A172 (cell line): Measurements from ENCODE around the gene ARHGEF7. TPM values are rescaled to one million over a fixed set of nuclear protein-coding genes. Genes with fewer than 3 reads are reported as not detected.

Experiments used
- DNase-seq: peaks from one replicate; pipeline ENCODE4 v3.0.0-alpha.2; 2015; ENCODE audit warnings: low spot score
- total RNA-seq: library from RNA; depleted of rRNA; stranded (reverse); fragments of >200 nt; shearing (Covaris generic); gene quantifications from 2 replicates; pipeline ENCODE4 v1.2.3, GENCODE V29; 2014

Gene ARHGEF7
- total RNA-seq, 1 experiment from 2014 or later: 26.9 TPM

DNA sequence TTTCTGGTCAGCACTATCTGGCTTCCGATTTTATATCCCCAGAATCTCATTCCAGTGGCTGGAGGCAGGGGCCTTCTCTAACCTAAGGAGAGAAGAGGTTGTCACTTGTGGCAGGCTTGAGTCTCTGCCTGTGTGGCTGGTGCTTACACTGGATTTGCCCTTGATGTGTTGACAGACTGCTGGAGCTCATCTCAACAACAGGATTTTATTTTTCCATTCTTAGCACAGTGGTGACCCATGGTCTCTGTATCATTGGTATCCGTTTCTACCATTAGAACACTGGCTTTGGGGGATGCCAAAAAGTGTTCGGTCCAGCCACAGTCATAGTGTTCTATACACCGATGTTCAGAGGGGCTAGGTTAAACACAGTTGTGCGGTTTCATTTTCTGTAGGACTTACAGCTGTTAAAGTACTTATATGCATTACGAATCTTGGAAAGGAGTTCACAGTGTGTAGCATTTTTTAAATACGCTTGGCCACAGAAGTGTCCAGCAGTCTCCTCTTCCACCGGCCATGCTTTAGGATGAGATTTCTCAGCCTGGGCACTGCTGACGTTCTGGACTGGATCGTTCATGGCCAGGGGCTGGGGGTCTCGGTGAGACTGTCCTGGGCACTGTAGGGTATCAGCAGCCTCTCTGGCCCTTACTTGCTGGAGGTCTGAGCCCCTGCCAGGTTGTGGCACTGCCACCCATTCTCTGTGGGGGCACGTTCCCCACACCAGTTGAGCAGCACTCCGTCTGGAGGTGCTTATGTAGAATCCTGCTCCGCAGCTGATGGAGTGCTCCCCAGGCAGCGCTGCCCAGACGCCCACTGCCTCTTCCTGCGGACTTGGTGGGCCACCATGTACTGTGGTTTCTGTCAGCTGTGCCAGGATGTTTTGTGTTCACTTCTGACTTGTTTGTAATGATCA is 163.9 kb downstream of the ARHGEF7 start:
- DNase-seq: no peak

DNA sequence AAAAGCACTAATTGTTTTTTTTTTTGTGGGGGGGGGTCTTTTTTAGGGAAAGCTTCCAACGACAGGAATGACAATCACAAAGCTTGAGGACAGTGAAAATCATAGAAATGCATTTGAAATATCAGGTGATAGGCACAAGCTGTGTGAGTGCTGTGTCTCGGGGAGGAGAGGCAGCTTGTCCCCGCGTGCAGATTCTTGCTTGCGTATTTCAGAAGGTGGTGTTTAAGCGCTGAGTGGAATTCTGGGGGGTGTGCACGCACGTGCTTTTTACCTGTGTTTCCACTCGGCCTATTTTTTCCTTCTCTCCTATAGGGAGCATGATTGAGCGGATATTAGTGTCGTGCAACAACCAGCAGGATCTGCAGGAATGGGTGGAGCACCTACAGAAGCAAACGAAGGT is 165.1 kb downstream of the ARHGEF7 start:
- DNase-seq: no peak

DNA sequence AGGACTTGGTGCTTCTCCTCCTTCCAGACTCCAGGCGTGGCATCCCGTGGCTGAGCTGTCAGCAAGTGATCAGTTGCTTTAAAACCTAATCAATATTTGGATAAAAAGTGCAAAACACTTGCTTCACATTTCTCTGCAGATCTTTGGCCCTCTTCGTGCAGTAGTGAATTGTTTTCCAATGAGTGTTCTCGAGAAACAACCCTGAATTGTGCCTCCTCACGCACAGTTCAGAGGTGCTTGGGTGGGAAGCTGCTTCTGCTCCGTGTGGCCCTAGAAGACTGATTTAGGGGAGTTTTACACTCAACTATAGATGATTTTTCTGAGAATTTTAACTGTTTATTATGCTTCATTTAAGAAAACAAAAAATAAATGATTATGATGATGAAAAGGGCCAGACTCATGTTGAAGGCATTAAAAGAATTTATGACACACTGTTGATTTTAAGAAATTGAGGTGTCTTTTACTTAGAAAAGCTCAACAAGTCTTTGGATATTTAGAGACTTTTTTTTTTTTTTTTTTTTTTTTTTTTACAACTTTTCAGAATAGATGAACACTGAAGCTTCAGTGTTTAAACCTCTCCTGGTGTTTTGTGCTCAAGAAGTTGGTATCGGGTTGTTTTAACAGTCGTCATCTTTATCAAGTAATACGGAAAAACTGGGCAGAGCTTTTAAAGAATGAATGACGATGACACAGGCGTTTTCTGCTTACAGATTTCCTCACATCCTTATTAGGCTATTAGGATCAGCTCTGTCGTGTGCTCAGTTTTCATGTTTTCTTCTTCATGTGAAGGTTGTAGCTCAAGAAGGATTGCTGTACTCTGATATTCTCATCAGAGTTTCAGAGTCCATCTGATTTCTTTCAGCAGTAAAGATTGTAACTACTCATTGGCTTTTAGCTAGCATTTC is 165.8 kb downstream of the ARHGEF7 start:
- DNase-seq: peak; percentile 31

DNA sequence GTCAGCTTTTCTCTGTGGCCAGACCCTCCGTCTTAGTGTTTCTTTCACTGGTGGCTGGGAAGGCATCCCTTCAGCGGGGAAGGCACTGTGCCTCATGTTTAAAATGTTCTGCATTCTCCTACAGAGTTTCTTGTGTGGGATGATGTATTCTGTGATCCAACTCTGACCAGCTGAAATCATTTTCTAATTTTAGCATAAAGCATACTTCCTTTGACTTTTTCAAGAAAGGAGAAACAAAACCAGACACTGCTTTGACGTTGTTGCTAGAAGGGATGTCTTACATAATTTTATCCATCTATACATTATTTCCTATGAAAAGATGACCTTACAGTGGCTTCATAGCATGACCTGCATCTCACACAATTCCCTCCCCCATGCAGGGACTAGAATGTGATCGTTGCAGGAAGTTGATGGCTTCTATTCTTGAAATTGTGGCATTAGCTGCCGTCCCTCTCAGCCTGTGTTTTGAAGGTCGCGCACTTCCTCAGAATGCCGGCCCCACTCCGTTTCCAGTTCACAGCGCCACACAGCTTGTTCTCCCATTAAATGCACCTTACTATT is 166.7 kb downstream of the ARHGEF7 start:
- no peak for DNase-seq

DNA sequence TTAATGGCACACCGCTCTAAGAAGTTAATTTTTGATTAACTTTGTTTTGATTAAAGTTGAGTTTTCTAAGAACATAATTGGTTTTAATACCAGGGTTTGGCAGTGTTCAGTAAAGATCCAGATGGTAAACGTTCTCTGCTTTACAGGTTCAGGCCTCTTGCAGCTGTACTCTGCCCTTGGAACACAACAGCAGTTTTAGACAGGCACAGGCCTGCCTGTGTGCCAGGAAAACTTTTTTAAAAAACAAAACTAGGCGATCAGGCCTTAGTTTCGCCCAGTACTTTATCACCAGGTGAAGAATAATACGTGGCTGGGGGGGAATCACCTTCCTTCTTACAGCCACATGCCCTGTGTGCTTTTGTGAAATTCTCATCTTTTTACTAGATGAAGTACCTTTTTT is 167.3 kb downstream of the ARHGEF7 start:
- DNase-seq: no peak

DNA sequence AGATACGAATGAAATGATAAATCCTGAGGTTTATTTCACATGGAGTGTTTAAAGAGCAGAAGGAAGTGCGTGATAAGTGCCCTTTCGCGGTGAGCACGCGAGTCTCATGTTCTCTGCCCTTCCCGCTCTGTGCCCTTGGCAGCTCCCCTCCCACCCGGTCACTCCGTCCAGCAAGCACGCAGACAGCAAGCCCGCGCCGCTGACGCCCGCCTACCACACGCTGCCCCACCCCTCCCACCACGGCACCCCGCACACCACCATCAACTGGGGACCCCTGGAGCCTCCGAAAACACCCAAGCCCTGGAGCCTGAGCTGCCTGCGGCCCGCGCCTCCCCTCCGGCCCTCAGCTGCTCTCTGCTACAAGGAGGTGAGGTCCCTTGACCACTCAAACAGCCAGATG is 167.9 kb downstream of the ARHGEF7 start:
- no peak for DNase-seq

DNA sequence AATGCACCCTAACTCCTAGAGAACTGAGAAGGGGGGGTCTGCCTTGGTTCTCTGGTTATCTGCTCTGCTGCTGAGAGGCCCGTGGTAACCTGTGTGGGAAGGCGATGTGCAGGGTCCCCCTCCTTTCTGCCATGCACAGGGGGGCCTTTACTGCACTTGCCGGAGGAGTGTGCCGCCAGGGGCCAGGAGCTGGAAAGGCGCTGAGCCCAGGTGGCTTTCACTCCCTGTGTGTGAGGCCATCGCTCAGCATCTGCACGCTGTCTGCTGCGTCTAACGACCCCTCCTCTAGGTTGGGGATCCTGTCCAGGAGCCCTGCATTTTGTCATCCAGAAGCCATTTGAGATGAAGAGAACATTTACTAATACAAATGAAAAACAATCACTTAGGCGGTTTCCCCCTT is 168.3 kb downstream of the ARHGEF7 start:
- no peak for DNase-seq

DNA sequence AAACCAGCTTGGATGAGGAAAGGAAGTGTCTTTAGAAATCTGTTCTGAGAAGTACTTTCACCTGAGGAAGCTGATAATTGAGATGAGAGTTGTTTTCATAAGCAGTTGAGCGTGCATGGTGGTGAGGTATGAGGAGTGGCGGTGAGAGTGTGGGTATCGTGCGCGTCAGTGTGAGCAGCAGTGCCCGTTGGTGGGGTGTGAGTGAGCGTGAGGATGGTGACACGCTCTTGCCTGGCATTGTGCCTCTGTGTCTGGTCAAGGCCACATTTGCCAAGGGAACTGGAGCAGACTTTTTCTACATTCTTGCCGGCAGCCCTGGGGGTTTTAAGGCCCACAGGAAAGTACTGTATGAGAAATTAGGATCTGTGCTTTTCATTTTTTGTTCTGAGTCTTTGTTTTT is 168.9 kb downstream of the ARHGEF7 start:
- DNase-seq: no peak

DNA sequence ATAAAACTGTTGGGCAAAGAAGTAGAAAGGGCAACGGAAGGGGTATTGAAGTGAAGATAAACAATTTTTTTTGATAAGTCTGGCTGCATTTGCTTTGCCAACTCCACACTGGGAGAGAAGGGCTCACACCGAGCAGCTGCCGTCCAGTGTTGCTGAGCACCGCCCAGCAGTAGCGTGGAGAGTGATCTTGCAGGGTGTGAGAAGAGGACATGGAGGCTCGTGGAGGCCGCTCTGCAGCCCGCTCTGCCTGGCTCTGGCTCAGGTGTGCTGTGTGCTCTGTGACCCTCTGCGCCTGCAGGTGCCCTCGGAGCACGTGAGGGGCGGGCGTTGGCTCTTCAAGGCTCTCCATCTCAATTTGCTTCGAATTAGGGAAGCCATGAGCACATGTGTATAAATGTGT is 169.5 kb downstream of the ARHGEF7 start:
- DNase-seq: no peak

DNA sequence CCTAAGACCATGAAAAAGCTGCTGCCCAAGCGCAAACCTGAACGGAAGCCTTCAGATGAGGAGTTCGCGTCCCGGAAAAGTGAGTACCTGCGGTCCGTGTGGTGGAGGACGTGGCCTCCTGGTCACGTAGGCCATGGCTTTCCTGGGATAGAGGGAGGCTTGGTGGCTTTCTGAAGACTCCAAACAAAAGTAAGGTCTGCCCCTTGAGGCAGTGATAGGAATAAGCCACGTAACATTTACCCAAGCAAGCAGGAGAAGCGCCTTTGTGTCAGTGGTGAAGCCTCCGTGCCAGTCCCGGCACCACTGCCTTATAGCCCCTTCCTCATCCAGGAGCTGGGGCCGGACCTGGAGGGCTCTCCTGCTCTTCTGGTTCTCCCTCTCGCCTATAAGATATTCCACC is 171.1 kb downstream of the ARHGEF7 start:
- DNase-seq: no peak

DNA sequence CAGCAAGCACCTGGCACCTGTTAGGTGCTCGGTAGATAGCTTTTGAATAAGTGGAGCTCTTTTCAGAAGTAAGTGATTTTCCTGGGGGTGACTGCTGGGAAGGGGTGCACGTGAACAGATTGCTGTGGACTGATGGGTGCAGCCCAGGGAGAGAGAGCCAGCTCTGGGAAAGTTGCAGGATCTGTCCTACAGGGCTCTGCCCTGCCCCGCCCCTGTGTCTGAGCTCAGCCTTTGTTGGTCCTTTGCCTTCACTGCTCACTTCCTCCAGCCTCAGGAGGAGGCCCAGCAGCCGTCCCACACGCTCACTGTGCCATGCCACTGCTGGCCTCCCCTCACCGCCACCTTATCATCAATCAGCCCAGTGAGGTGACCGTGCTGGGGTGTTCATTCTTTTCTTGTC is 171.6 kb downstream of the ARHGEF7 start:
- no peak for DNase-seq

DNA sequence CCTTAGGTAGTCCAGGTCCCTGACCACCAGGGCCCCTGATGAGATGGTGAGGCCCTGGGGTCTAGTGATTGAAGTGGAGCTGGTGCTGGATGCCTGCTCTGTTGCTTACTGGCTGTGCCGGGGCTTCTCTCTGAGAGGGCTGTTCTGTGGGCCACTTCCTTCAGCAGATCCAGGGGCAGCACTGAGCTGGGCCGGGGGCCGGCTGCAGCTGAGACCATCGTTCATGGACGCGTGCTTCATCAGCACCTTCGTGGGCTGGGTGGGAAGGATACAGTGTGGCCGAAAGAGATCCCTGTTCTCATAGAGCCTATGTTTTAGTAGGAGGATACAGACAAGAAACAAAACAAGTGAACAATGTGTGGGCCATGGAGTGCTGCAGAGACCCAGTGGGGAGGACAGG is 172.1 kb downstream of the ARHGEF7 start:
- no peak for DNase-seq

DNA sequence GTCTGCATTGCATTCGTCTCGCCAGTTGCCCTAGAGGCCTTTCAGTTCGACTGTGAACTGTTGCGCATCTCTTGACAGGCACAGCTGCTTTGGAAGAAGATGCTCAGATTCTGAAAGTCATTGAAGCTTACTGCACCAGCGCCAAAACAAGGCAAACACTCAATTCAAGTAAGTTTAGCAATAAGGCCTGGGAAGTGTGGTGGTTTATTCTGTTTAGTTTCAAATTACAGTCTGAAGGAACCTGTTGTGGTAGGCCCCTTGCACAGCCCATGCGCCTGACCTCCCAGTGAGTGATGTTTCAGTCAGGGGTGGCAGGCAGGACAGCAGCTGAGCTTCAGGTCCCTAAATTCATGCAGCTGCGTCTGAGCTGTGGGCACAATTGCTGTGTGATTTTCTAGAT is 173.2 kb downstream of the ARHGEF7 start:
- DNase-seq: no peak

DNA sequence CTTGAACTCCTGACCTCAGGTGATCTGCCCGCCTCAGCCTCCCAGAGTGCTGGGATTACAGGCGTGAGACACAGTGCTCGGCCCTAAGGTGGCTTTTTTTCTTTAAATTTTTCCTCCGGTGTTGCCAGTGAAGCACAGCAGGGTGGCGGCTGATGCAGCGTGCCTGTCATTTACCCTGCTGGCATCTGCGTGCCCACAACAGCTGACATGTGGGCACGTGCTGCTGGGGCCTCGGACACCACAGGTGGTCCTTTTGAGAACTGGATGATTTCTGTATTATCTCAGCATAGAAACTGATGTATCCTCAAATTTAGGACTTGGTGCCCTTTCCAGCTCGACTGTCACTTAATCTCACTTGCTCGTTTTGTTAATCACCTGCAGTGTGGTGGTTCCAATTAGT is 174.1 kb downstream of the ARHGEF7 start:
- DNase-seq: no peak

DNA sequence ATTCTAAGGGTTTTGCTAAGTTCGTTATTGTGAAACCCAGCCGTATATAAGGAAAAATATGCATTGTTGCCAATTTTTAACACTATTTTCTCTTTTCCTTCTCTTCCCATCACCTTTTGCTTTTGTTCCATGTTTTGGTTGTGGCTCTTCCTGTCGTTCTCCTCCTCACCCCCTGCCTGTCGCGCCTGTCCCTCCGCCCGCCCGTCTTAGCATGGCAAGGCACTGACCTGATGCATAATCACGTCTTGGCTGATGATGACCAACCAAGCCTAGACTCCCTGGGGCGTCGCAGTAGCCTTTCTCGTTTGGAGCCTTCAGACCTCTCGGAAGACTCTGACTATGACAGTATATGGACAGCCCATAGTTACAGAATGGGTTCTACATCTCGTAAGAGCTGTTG is 176.8 kb downstream of the ARHGEF7 start:
- DNase-seq: no peak

DNA sequence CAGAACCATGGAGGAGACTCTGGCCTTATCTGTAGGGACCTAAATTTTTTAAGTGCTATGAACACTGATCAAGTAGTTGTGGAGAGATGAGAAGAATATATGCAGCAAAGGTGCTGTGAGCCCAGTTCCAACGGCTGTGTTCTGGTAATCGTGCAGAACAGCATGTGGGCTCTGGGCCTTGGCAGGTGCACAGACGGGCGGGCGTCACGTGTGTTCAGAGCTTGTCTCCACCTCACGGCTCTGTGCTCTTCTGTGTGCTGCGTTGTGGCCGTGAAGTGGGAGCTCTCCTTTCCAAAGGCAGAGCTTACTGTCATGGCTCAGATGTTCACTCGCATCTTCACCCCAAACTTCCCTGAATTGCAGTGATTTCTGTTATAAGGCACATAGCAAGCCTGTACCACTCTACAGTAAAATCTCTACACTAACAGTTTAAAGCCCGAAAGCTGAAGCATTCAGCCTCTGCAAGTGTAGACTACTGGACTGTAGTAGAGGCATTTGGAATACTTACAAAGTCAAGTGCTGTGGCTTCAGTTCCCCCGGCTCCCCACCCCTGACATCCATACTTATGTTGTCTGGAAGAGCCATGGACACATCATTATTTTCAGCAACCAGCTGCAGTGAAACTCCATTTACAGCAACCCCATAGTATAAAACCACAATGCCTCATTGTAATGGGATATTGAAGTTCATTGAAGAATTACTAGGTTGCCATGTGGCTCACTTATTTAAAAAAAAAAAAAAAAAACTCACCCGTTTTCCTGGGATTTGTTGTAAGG is 177.8 kb downstream of the ARHGEF7 start:
- no peak for DNase-seq

DNA sequence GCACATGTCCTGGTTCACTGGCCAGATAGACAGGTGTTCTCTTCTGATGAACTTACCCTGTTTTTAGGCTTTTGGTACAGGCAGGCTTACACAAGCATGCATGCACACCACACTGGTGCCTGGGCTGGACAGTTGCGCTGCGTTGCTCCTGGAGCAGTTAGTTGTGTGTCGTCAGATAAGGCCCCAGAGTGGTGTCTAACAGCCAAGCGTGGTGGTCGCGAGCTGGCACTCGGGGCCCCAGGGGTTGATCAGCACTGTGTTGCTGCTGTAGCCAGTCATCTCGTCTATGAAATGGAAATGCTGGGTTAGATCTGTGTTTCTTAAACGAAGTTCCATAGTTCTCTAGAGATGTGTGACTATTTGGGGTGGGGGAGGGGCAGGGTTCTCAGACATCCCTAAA is 180.8 kb downstream of the ARHGEF7 start:
- no peak for DNase-seq

DNA sequence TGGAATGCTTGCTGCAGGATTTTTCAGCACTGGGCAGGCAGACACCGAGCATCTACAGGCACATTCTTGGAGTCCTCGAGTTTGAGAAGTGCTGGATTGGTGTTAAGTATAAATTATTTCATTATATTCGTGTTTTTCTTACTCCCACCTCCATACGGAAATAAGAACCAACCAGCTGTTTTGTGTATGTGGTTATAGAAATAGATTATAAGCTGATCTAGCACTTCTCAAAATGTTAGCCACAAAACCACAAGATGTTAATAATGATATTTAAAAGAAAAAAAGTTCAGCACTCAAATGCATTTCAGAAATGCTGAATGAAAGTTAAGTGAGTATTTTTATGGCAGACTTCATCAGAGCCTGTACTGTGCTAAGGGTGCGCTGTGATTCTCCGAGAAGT is 181.3 kb downstream of the ARHGEF7 start:
- DNase-seq: no peak

DNA sequence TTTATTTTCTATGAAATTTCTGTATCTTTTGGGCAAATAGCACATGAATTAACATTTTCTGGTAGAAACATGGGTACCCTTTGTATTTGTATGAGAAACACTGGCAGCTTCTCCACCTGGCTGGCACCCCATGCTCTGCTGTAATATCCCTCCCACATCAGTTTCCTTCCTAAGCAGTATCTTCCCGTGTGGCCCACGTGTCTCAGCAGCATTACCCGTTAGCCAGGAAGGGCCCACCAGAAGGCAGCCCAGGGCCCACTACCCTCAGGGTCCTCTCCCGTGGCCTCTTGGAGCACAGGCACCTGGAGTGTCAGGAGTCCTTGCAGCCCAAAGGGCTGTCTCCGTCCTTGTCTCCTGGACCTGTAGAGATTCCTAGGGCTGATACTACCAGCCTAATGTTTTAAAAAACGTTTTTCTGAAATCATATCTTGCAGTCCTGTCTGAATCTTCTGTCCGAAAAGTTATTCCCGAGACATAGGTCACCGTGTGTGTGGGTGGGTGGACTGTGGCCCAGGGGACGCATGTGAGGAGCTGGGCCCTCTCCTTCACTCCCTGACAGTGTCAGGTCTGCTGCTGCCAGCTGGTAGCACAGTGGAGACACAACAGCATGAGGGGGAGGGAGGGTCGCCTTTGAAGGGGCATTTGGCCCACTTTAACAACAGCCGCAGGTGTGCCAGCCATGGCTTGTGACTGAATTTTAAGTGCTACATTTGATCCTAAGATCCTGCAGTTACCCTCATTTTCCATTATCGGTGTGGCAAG is 183.3 kb downstream of the ARHGEF7 start:
- no peak for DNase-seq

DNA sequence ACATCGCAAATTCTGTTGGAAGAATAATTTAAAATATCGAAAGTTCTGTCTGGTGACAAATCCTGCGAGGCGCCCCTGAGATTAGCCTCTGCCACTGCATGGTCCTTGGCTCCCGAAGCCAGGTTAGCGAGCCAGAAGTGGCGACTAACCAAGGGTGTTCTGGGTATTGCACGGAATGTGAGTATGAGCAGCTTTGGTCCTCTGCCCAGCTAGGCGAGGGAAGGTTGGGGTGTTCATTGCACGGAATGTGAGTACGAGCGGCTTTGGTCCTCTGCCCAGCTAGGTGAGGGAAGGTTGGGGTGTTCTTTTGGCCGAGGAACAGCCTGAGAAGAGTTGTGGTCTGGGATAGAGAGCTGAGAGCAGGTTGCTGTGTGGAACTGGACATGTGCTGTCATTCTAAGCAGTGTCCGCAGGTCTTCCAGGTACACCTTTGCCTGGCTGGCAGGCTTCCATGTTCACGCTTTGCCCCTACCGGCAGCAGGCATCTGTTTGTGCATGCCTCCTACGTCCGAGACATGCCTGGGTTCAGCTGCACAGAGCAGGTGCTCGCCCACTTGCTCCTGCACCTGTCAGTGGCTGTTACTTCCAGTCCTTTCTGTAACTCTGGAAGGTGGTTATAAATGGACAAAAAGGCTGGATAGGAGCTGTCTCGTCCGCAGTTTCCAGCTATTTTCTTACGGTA is 187.1 kb downstream of the ARHGEF7 start:
- DNase-seq: no peak
